Activated CD8-positive, alpha-beta memory T cell treated with anti-CD3 and anti-CD28 coated beads for 48 hours (primary cell): Measurements from ENCODE around the gene RNU4-1.
A peak's percentile ranks its signal among the peaks of the same experiment; 100 is the strongest.
"Not testable (repeated sequence)": the region's sequence is repeated elsewhere in the genome, so short reads cannot be mapped to it uniquely, and the experiment has no call there.

ENCODE experiments used
- DNase-seq, 3 experiments: peaks; one replicate each; pipeline ENCODE4 v3.0.0-alpha.2; 2020; ENCODE audit warnings: low read depth in 2 of 3, low spot score in 2 of 3

Gene RNU4-1

GRCh38 chr12:120259418-120260202 lies 33.4 kb downstream of the RNU4-1 start:
- DNase-seq = no peak

DNA sequence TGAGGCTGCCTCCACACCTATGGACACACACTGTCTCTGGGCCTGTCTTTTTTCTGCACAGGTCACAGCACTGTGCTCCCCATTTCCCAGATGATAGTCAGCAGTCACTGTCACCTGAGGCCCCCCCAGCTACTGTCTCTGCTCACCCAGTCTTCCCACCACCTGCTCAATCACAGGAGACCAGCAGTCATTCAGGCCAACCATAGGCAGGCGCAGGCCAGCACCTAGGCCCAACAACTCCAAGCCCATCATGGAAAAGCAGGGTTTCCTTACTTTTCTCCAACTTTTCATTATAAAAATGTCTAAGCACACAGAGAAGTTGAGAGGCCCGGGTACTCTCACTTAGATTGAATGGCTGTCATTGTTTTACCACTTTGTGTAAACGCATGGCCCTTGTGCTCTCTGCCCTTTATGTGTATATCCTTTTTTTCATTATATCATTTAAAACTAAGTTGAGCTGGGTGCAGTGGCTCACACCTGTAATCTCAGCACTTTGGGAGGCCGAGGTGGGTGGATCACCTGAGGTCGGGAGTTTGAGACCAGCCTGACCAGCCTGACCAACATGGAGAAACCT lies 34.6 kb downstream of the RNU4-1 start:
- no peak for DNase-seq

DNA sequence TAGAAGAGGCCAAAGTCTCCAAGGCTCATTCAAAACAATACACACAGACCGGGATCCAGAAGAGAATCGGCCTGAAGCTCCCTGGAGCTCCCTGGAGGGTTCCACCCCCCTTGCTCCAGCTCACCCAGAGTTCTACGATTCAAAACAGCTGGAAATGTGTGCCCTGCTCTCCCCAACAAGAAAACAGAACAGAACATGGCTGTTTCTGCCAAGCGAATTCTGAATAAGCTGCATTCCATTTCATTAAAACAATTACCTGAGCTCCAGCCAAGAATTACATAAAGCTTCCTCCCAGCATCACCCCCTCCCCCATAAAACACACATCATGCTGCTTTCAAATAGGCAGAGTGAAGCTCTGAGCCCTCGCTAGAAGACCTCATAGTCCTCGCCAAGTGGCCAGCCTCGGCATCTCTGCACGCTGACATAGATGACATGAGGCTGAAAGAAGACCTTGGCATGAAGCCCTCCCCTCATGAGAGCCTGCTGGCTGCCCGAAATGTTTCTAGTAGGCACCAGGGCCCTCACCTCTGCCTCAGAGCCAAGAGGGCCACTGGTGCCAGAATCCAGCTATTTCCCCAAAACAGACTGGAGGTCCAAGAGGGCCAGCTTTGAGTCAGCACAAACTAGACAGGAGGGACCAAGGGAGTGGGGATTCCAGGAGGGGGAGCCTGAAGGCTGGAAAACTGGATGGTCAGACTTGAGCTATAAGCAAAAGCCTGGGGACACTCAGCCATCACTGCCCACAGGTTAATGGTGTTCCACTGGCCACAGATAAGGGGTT lies 35.8 kb downstream of the RNU4-1 start:
- DNase-seq = no peak

GRCh38 chr12:120254809-120255208 lies 38.2 kb downstream of the RNU4-1 start:
- DNase-seq = no peak

GRCh38 chr12:120253313-120253712 lies 39.7 kb downstream of the RNU4-1 start:
- not testable (repeated sequence) for DNase-seq

DNA sequence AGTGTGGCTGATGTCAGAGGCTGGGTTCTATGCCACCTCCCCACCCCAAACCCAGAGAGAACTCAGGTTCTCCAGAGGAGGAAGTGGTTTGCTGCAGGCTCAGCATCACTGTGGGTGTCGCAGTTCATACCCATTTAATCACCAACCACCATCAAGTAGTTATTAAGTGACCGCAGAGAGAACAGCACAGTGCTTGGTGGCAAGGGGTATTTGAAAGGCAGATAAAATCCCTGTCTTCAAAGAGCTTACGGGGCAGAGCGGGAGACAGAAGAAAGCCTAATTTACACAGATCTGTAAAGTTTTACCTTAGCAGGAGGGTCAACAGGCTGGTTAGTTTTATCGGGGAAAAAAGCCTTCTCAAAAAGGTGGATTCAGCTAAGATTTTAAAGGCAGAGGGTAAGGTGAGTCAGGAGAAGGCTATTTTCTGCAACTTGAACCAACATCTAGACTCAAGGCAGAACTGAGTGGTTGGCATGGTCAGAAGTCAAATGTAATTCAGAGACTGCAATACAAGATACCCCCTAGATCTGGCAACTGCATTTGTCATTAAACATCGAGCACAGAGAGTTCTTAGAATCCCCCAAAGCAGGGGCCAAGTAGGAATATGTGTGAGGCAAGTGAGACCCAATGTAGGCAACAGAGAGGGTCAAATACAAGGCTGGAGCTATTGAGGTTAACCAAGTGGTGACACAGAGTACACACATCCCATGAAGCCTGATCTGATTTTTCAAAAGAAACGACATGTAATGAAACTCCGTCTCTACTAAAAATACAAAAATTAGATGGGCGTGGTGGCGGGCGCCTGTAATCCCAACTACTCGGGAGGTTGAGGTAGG lies 40.7 kb downstream of the RNU4-1 start:
- peak in 1 of 3 experiments; percentile 55 for DNase-seq

DNA sequence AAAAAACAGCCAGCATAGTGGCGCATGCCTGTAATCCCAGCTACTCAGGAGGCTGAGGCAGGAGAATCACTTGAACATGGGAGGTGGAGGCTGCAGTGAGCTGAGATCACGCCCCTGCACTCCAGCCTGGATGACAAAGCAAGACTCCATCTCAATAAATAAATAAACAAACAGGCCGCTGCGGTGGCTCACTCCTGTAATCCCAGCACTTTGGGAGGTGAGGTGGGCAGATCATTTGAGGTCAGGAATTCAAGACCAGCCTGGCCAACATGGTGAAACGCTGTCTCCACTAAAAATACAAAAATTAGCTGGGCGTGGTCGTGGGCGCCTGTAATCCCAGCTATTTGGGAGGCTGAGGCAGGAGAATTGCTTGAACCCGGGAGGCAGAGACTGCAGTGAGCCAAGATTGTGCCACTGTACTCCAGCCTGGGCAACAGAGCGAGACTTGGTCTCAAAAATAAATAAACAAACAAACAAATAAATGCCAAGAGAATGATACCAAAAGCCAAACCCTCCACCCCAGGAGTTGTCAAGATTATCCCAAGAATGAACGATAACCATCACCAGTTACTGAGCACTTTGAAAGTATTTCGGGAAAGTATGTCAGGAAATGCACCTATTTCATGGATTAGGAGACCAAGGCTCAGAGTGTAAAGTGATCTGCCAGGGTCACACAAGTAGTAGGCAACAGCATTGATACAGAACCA lies 41.5 kb downstream of the RNU4-1 start:
- DNase-seq = not testable (repeated sequence)

DNA sequence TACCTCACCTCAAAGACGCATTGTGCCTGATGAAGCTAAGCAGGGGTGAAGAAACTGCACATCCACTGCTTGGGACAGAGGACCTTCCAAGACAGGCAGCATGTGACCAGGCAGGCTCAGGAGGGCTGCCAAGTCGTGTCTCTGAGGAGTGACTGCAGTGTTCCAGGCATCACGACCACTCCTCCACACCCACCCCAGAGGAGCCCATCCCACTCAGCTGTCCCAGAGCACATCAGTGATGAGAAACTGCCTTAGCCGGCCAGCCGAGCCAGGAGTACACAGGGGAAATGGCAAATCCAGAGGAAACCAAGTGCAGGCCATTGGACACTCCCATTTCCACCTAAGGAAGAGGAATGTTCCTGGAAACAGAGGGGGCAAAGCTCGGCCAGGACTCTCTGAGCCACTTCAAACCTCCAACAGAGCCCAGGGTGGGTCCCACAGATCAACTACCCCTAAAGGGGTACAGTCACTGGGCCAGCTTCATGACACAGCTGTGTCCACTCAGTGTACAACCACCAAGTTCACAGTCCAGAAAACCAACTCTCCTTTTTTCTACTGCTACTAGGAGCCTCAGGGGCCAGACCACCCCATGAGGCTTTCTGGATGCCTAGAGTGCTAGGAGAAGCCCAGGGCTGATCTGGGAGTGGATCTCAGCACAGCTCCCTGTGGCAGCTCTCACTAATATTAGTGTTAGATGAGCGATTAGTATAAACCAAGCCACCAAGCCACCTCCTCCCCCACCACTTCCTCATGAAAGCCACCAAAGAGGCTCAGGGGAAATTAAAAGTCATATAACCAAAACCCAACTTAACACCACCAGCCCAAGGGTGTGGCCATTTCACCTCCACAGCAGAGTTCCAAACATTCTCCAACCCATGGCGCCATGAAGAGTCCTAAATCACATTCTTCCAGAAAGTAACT lies 42.9 kb downstream of the RNU4-1 start:
- no peak for DNase-seq

DNA sequence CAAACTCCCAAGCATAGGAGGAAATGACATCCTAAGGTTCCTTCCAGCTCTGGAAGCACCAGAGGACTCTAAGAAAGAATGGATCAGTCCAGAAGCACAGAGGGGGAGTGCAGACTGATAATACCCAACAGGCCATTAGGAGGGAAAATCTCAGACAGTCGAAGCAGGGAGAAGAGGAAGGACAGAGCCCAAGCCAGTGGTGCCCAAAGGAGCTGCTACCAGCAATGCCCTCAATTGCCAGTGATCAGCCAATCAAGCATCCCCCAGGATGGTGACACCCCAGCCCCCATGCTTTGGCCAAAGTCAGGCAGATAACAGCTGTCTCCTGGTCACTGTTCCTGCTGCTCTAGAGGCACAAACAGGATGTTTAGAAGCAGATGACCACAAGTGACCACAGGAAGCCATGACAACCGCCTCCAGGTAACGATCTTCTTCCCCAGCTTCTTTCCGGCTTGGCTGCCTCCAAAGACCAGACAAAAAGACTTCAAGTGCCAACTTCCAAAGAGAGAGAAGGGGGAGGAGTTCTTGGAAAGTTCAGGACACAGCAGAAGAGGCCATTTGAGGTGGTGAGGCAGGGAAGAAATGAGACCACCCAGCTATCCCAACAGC lies 43.7 kb downstream of the RNU4-1 start:
- no peak for DNase-seq

GRCh38 chr12:120247621-120248030 lies 45.4 kb downstream of the RNU4-1 start:
- DNase-seq = no peak

- no peak for DNase-seq
Measured at GRCh38 chr12:120247183-120247582, 45.9 kb downstream of the RNU4-1 start.

DNA sequence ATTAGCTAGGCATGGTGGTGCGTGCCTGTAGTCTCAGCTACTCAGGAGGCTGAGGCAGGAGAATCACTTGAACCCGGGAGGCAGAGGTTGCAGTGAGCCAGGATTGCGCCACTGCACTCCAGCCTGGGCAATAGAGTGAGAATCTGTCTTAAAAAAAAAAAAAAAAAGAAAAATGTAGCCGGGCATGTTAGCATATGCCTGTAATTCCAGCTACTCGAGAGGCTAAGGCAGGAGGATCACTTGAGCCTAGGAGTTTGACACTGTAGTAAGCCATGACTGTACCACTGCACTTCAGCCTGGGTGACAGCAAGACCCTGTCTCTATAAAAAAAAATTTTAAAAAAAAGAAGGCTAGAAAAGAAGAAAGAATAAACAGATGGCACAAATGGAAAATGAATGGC lies 46.3 kb downstream of the RNU4-1 start:
- DNase-seq = not testable (repeated sequence)
